SK-N-SH (cell line): ENCODE data around the gene SERINC2. TPM values are rescaled to one million over a fixed set of nuclear protein-coding genes. Genes with fewer than 3 reads are reported as not detected.

Source experiments
- CTCF ChIA-PET: fragments of 300-600, 350-600 bp; formaldehyde crosslinking; extraction: SDS; loops from one replicate; lab custom pipeline; 2021; lab: Yijun Ruan, JAX
- POLR2A ChIA-PET: fragments of 350-600 bp; sonication (Branson Sonifier 250); formaldehyde crosslinking; extraction: SDS; loops from one replicate; lab custom pipeline; 2020; ENCODE audit warnings: antibody characterized with exemption, inconsistent platforms; lab: Yijun Ruan, JAX
- DNase-seq: peaks from one replicate; pipeline ENCODE4 v3.0.0; 2012
- H2AFZ ChIP-seq: fragments of 200-600 bp; sonication (generic); 2 replicates; pipeline ENCODE4 v1.8.1; 2016; ENCODE audit warnings: antibody characterized with exemption, mild to moderate bottlenecking, low read depth
- H3F3A ChIP-seq: fragments of 200-600 bp; sonication (generic); replicated peaks from 2 replicates; pipeline ENCODE3; 2016; ENCODE audit warnings: antibody characterized with exemption, mild to moderate bottlenecking; ENCODE audit not compliant: insufficient read depth
- H3K27ac ChIP-seq, 2 experiments: fragments of 200-500 bp in 1 of 2; fragments of 200-600 bp in 1 of 2; sonication (Bioruptor generic) in 1 of 2; sonication (generic), shearing (Covaris generic) in 1 of 2; 2 replicates each; pipeline versions ENCODE4 v1.5.1 to v1.6.1; 2014 to 2016; ENCODE audit warnings: low read depth in 2 of 2, inconsistent platforms in 1 of 2, low read length in 1 of 2, mild to moderate bottlenecking in 1 of 2, mixed read lengths in 1 of 2
- H3K27me3 ChIP-seq: fragments of 200-600 bp; sonication (generic), shearing (Covaris generic); 2 replicates; pipeline ENCODE4 v1.6.1; 2016; ENCODE audit warnings: mixed run types; ENCODE audit not compliant: insufficient read depth
- H3K36me3 ChIP-seq, 2 experiments: fragments of 200-500 bp in 1 of 2; fragments of 200-600 bp in 1 of 2; sonication (Bioruptor generic) in 1 of 2; sonication (generic) in 1 of 2; replicated peaks in 1 of 2; 2 replicates each; pipeline versions ENCODE3 to v1.5.1; 2014 to 2016; ENCODE audit warnings: low read length in 1 of 2, mild to moderate bottlenecking in 1 of 2; ENCODE audit not compliant: insufficient read depth in 2 of 2, control insufficient read depth in 1 of 2
- H3K4me1 ChIP-seq, 2 experiments: fragments of 200-500 bp in 1 of 2; fragments of 200-600 bp in 1 of 2; sonication (Bioruptor generic) in 1 of 2; sonication (generic), shearing (Covaris generic) in 1 of 2; 2 replicates each; pipeline versions ENCODE4 v1.5.1 to v1.6.1; 2014 to 2016; ENCODE audit warnings: low read depth in 1 of 2, low read length in 1 of 2, mixed run types in 1 of 2; ENCODE audit not compliant: insufficient read depth in 2 of 2, control insufficient read depth in 1 of 2
- H3K4me2 ChIP-seq: fragments of 200-600 bp; sonication (generic), shearing (Covaris generic); 2 replicates; pipeline ENCODE4 v1.6.1; 2017; ENCODE audit warnings: mixed run types
- H3K4me3 ChIP-seq, 2 experiments: fragments of 200-500 bp in 1 of 2; fragments of 200-600 bp in 1 of 2; sonication (Bioruptor generic) in 1 of 2; sonication (generic), shearing (Covaris generic) in 1 of 2; 2 replicates each; pipeline versions ENCODE4 v1.5.1 to v1.8.1; 2014 to 2016; ENCODE audit warnings: low read depth in 2 of 2, inconsistent platforms in 1 of 2, low read length in 1 of 2, mild to moderate bottlenecking in 1 of 2, mixed read lengths in 1 of 2, moderate library complexity in 1 of 2
- H3K79me2 ChIP-seq: fragments of 200-600 bp; sonication (generic); 2 replicates; pipeline ENCODE4 v1.8.1; 2017; ENCODE audit warnings: mild to moderate bottlenecking; ENCODE audit not compliant: insufficient read depth
- H3K9ac ChIP-seq: fragments of 200-600 bp; sonication (generic); 2 replicates; pipeline ENCODE4 v1.6.1; 2017; ENCODE audit warnings: mixed run types
- H3K9me2 ChIP-seq: fragments of 200-600 bp; sonication (generic); 2 replicates; pipeline ENCODE4 v1.6.1; 2017; ENCODE audit warnings: mixed run types
- H3K9me3 ChIP-seq: fragments of 200-600 bp; sonication (generic); 2 replicates; pipeline ENCODE4 v1.6.1; 2017; ENCODE audit warnings: mixed run types, mild to moderate bottlenecking, moderate library complexity
- H4K20me1 ChIP-seq: fragments of 200-600 bp; sonication (generic); 2 replicates; pipeline ENCODE4 v1.6.1; 2017; ENCODE audit warnings: mild to moderate bottlenecking, mixed run types; ENCODE audit not compliant: insufficient read depth
- CTCF ChIP-seq: fragments of 200-600 bp; sonication (generic); IDR thresholded peaks from 2 replicates; pipeline ENCODE4 v1.6.1; 2017; ENCODE audit warnings: antibody characterized with exemption, mild to moderate bottlenecking, moderate library complexity
- ELF1 ChIP-seq: IDR thresholded peaks from 2 replicates; pipeline ENCODE4 v1.4.0; 2012
- EP300 ChIP-seq, 2 experiments: IDR thresholded peaks; 2 replicates each; pipeline versions ENCODE4 v1.4.0 to v1.6.1; 2012; ENCODE audit warnings: borderline replicate concordance in 1 of 2, low read depth in 1 of 2, low read length in 1 of 2
- FOSL2 ChIP-seq: IDR thresholded peaks from 2 replicates; pipeline ENCODE4 v1.4.0; 2012; ENCODE audit warnings: low read depth, mild to moderate bottlenecking, moderate library complexity, borderline replicate concordance
- FOXJ3 ChIP-seq: sonication (generic); formaldehyde crosslinking; IDR thresholded peaks from 2 replicates; pipeline ENCODE4 v1.5.1; 2020; ENCODE audit warnings: mild to moderate bottlenecking, missing genetic modification reagents
- GABPA ChIP-seq: IDR thresholded peaks from 2 replicates; pipeline ENCODE4 v1.4.0; 2012; ENCODE audit warnings: low read depth, mild to moderate bottlenecking
- JUND ChIP-seq: IDR thresholded peaks from 2 replicates; pipeline ENCODE4 v1.4.0; 2012
- MXI1 ChIP-seq: IDR thresholded peaks from 2 replicates; pipeline ENCODE4 v1.6.1; 2012; ENCODE audit warnings: mild to moderate bottlenecking, low read depth, low read length, improper control_type of control experiment
- NFIC ChIP-seq: IDR thresholded peaks from 2 replicates; pipeline ENCODE4 v1.4.0; 2012; ENCODE audit warnings: borderline replicate concordance
- NRF1 ChIP-seq: IDR thresholded peaks from 2 replicates; pipeline ENCODE4 v1.6.1; 2012; ENCODE audit warnings: low read depth, mild to moderate bottlenecking, low read length
- PBX3 ChIP-seq: IDR thresholded peaks from 2 replicates; pipeline ENCODE4; 2012
- RFX5 ChIP-seq: IDR thresholded peaks from 2 replicates; pipeline ENCODE4 v1.6.1; 2012; ENCODE audit warnings: mild to moderate bottlenecking, improper control_type of control experiment, low read length
- TEAD4 ChIP-seq: IDR thresholded peaks from 2 replicates; pipeline ENCODE4 v1.4.0; 2012; ENCODE audit warnings: mild to moderate bottlenecking, borderline replicate concordance; ENCODE audit not compliant: insufficient read depth
- YY1 ChIP-seq: IDR thresholded peaks from 2 replicates; pipeline ENCODE4 v1.4.0; 2012; ENCODE audit warnings: low read depth, mild to moderate bottlenecking
- WGBS: methylation state at CpG from one replicate; pipeline ENCODE4 v1.1.6; 2017; ENCODE audit warnings: low lambda C conversion rate; 5-methylcytosine and 5-hydroxymethylcytosine counted together
- polyA plus RNA-seq, 3 experiments: library from polyadenylated mRNA; depleted of rRNA; stranded (reverse); fragments of >200 nt; gene quantifications; 2 replicates each; pipeline ENCODE4 v1.2.3, GENCODE V29; 2012
- TF ChIP-seq, protein P1 (sequence below): IDR thresholded peaks from 2 replicates; pipeline ENCODE4 v1.4.0; 2012; ENCODE audit warnings: low read depth, borderline replicate concordance

Gene SERINC2
- polyA plus RNA-seq, 1 of the 3 experiments (the other 2 are of a cell fraction) = 22.2 TPM

- Histone ChIP-seq H3K9me3 (no peaks in the 10 kb centered on the region), H3K36me3 (no peaks in the 10 kb centered on the region), H3K4me3 (peak overlapping the region in 1 of 2 experiments; percentile 85; a peak in 1 of 4 replicates), H4K20me1 (no peaks in the 10 kb centered on the region), H3K9me2 (no peaks in the 10 kb centered on the region), H3K4me2 (no peak overlapping the region), H3K27me3 (no peaks in the 10 kb centered on the region), H3K4me1 (peaks cover 0 to 16% of the 10 kb centered on the region in 2 experiments; a peak in 1 of 4 replicates), H2AFZ (no peak overlapping the region), H3F3A (peaks cover 4% of the 10 kb centered on the region), H3K79me2 (peaks cover 9% of the 10 kb centered on the region; the same call in 1 of the 2 replicates), H3K9ac (no peak overlapping the region), H3K27ac (no peak overlapping the region)
- no peak for DNase-seq
- no peak for TF ChIP-seq JUND
- TF ChIP-seq EP300 (IDR thresholded peaks at IDR 0.05; ENCODE audit: borderline replicate concordance in 1 of 2, low read depth in 1 of 2, low read length in 1 of 2) = no peak
- TF ChIP-seq, protein P1, sequence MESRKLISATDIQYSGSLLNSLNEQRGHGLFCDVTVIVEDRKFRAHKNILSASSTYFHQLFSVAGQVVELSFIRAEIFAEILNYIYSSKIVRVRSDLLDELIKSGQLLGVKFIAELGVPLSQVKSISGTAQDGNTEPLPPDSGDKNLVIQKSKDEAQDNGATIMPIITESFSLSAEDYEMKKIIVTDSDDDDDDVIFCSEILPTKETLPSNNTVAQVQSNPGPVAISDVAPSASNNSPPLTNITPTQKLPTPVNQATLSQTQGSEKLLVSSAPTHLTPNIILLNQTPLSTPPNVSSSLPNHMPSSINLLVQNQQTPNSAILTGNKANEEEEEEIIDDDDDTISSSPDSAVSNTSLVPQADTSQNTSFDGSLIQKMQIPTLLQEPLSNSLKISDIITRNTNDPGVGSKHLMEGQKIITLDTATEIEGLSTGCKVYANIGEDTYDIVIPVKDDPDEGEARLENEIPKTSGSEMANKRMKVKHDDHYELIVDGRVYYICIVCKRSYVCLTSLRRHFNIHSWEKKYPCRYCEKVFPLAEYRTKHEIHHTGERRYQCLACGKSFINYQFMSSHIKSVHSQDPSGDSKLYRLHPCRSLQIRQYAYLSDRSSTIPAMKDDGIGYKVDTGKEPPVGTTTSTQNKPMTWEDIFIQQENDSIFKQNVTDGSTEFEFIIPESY = no peak
- TF ChIP-seq ELF1 = no peak
- no peak for TF ChIP-seq GABPA
- no peak for TF ChIP-seq CTCF
- no peak for TF ChIP-seq PBX3
- no peak for TF ChIP-seq RFX5
- no peak for TF ChIP-seq TEAD4
- no peak for TF ChIP-seq FOSL2
- TF ChIP-seq YY1 = no peak
- TF ChIP-seq NRF1 = no peak
- TF ChIP-seq MXI1 = no peak
- no peak for TF ChIP-seq FOXJ3 (CRISPR knock-in tag)
- TF ChIP-seq NFIC = no peak
- ChIA-PET POLR2A (no interaction called here), CTCF (interaction anchor here (1.2 to 16.8 kb wide), 4 partner anchors 9 to 229 kb away, joined by 3 to 287 read pairs (median 128); no protein-coding TSS in a partner anchor)
- WGBS = 48% methylated on average over 2 of the region's 2 CpGs
These were observed 808 bp upstream of the SERINC2 start for GRCh38 chr1:31412205-31412604.
